HepG2 (cell line): Measurements from ENCODE around the gene PIGV. TPM values are rescaled to one million over a fixed set of nuclear protein-coding genes. Genes with fewer than 3 reads are reported as not detected.

ENCODE experiments used
- ATAC-seq: fragments of 200-7000 bp; cut with Tn5 transposase; 3 replicates; pipeline ENCODE4 v1.9.1; 2020; ENCODE audit warnings: mild to moderate bottlenecking, moderate library complexity
- BruUV-seq: library from RNA; stranded (reverse); fragments of 400-500 nt; replicated peaks from 2 replicates; lab custom pipeline; 2021; lab: Mats Ljungman, UMichigan
- CTCF ChIA-PET: fragments of 300-600 bp; formaldehyde crosslinking; extraction: SDS; loops from one replicate; lab custom pipeline; 2021; ENCODE audit warnings: low total read pairs, inconsistent platforms, low intra/inter-chr PET ratio; lab: Yijun Ruan, JAX
- POLR2A ChIA-PET: fragments of 350-600 bp; sonication (Branson Sonifier 250); formaldehyde crosslinking; loops from one replicate; lab custom pipeline; 2020; ENCODE audit warnings: antibody characterized with exemption, inconsistent platforms; lab: Yijun Ruan, JAX
- DNase-seq: peaks from one replicate; pipeline ENCODE4 v3.0.0-alpha.2; 2015; ENCODE audit warnings: low spot score
- FAIRE-seq: peaks from 3 replicates; lab custom pipeline; 2011; peaks lifted over from hg19 to GRCh38; lab: Jason Lieb, UNC
- H2AFZ ChIP-seq: one replicate; pipeline ENCODE4 v1.6.1; 2011; ENCODE audit warnings: low read length, inconsistent platforms
- H3K27ac ChIP-seq: fragments of 300-600 bp; 3 replicates; pipeline ENCODE4 v1.8.0; 2011; ENCODE audit warnings: mixed run types, mild to moderate bottlenecking, mixed read lengths, low read length, inconsistent platforms; ENCODE audit not compliant: insufficient read depth; ENCODE audit errors: extremely low read length
- H3K27me3 ChIP-seq, 2 experiments: fragments of 200-600 bp in 1 of 2; 2 replicates in 1 of 2; 3 replicates in 1 of 2; pipeline versions ENCODE4 v1.6.0 to v1.8.0; 2011; ENCODE audit warnings: low read length in 2 of 2, mild to moderate bottlenecking in 2 of 2, moderate library complexity in 2 of 2, inconsistent platforms in 1 of 2; ENCODE audit not compliant: insufficient read depth in 2 of 2, control insufficient read depth in 1 of 2
- H3K36me3 ChIP-seq, 2 experiments: fragments of 200-600 bp in 1 of 2; replicated peaks in 1 of 2; 2 replicates in 1 of 2; 3 replicates in 1 of 2; pipeline versions ENCODE4 v1.5.1 to v1.8.0; 2011; ENCODE audit warnings: low read length in 2 of 2, inconsistent platforms in 1 of 2; ENCODE audit not compliant: insufficient read depth in 2 of 2, control insufficient read depth in 1 of 2
- H3K4me1 ChIP-seq: 2 replicates; pipeline ENCODE4 v1.5.1; 2012; ENCODE audit warnings: low read length, inconsistent platforms; ENCODE audit not compliant: insufficient read depth
- H3K4me2 ChIP-seq: 2 replicates; pipeline ENCODE4 v1.6.0; 2011; ENCODE audit warnings: low read depth, low read length, inconsistent platforms
- H3K4me3 ChIP-seq, 3 experiments: fragments of 200-600 bp in 1 of 3; sonication (generic), shearing (Covaris generic) in 1 of 3; replicated peaks in 1 of 3; 2 replicates each; pipeline ENCODE4 v1.5.1; 2011 to 2016; ENCODE audit warnings: low read length in 3 of 3, inconsistent platforms in 2 of 3, low read depth in 2 of 3, mild to moderate bottlenecking in 2 of 3, control low read depth in 1 of 3, mixed read lengths in 1 of 3; ENCODE audit not compliant: insufficient read depth in 1 of 3
- H3K79me2 ChIP-seq: one replicate; pipeline ENCODE4 v1.6.1; 2011; ENCODE audit warnings: low read length, inconsistent platforms; ENCODE audit not compliant: insufficient read depth
- H3K9ac ChIP-seq: 2 replicates; pipeline ENCODE4 v1.6.0; 2011; ENCODE audit warnings: mild to moderate bottlenecking, low read depth, low read length, inconsistent platforms; ENCODE audit not compliant: insufficient read depth
- H3K9me3 ChIP-seq: 2 replicates; pipeline ENCODE4 v1.5.1; 2012; ENCODE audit warnings: mild to moderate bottlenecking, low read length
- H4K20me1 ChIP-seq: 2 replicates; pipeline ENCODE4 v1.6.0; 2011; ENCODE audit warnings: inconsistent platforms, mild to moderate bottlenecking, low read length, moderate library complexity; ENCODE audit not compliant: insufficient read depth
- BHLHE40 ChIP-seq: IDR thresholded peaks from 2 replicates; pipeline ENCODE4 v1.6.1; 2011; ENCODE audit warnings: low read length, improper control_type of control experiment
- CBX1 ChIP-seq: IDR thresholded peaks from one replicate; pipeline ENCODE4 v1.6.1; 2016; ENCODE audit warnings: antibody characterized with exemption, low read depth
- FOXJ3 ChIP-seq: sonication (generic); formaldehyde crosslinking; IDR thresholded peaks from 2 replicates; pipeline ENCODE4 v1.4.0; 2020; ENCODE audit warnings: missing genetic modification reagents, mild to moderate bottlenecking, borderline replicate concordance
- FOXO4 ChIP-seq: sonication (generic); formaldehyde crosslinking; conservative IDR thresholded peaks from 2 replicates; pipeline ENCODE4 v1.8.1; 2023; ENCODE audit warnings: missing genetic modification reagents
- GTF2F1 ChIP-seq: fragments of 150-350 bp; IDR thresholded peaks from 2 replicates; pipeline ENCODE4 v1.6.1; 2014; ENCODE audit warnings: low read length
- HNF4A ChIP-seq: sonication (generic); formaldehyde crosslinking; IDR thresholded peaks from 2 replicates; pipeline ENCODE4 v1.4.0; 2020; ENCODE audit warnings: missing genetic modification reagents
- JDP2 ChIP-seq: sonication (generic); formaldehyde crosslinking; IDR thresholded peaks from 2 replicates; pipeline ENCODE4 v1.8.1; 2022; ENCODE audit warnings: missing genetic modification reagents, borderline replicate concordance
- MED1 ChIP-seq: sonication (generic); formaldehyde crosslinking; IDR thresholded peaks from 2 replicates; pipeline ENCODE4 v1.4.0; 2020; ENCODE audit warnings: missing genetic modification reagents
- PHB2 ChIP-seq: fragments of 450-650 bp; IDR thresholded peaks from 2 replicates; pipeline ENCODE4 v1.6.1; 2018; ENCODE audit not compliant: partially characterized antibody
- SMYD3 ChIP-seq: sonication (generic); formaldehyde crosslinking; IDR thresholded peaks from 2 replicates; pipeline ENCODE4 v1.8.1; 2023; ENCODE audit warnings: mild to moderate bottlenecking, missing genetic modification reagents
- TEAD3 ChIP-seq: optimal IDR thresholded peaks from 2 replicates; pipeline ENCODE3; 2016; ENCODE audit warnings: borderline replicate concordance
- ZNF263 ChIP-seq: sonication (generic); formaldehyde crosslinking; IDR thresholded peaks from 2 replicates; pipeline ENCODE4 v1.4.0; 2020; ENCODE audit warnings: missing genetic modification reagents
- ZNF547 ChIP-seq: sonication (generic); formaldehyde crosslinking; IDR thresholded peaks from 2 replicates; pipeline ENCODE4 v1.5.1; 2020; ENCODE audit warnings: mild to moderate bottlenecking, missing genetic modification reagents
- ZNF687 ChIP-seq: sonication (generic); formaldehyde crosslinking; IDR thresholded peaks from 2 replicates; pipeline ENCODE4 v1.5.1; 2020; ENCODE audit warnings: mild to moderate bottlenecking, missing genetic modification reagents, moderate library complexity
- ZNF703 ChIP-seq: sonication (generic); formaldehyde crosslinking; IDR thresholded peaks from 2 replicates; pipeline ENCODE4 v1.5.1; 2020; ENCODE audit warnings: missing genetic modification reagents, mild to moderate bottlenecking, moderate library complexity, borderline replicate concordance
- WGBS: methylation state at CpG from one replicate; pipeline ENCODE4 v1.1.6; 2017; ENCODE audit warnings: low lambda C conversion rate; 5-methylcytosine and 5-hydroxymethylcytosine counted together
- in situ Hi-C: cut with HindIII; loops from 2 replicates; pipeline ENCODE4 v1.10.0; 2017; ENCODE audit warnings: low pct_unique_long_range_greater_than_20kb; ENCODE audit not compliant: extremely low pct_ligation_motif_present
- intact Hi-C: fragments of 100-400 bp; cut with micrococcal nuclease; formaldehyde crosslinking; loops from one replicate; pipeline ENCODE4 v1.10.0; 2022; ENCODE audit not compliant: unreplicated experiment
- polyA plus RNA-seq, 8 experiments: library from polyadenylated mRNA; depleted of rRNA in 3 of 8; stranded (reverse) in 7 of 8; unstranded in 1 of 8; fragments of >200 nt; fragmentation: Illumina TruSeq in 4 of 8; extraction: Trizol in 4 of 8; gene quantifications; 2 replicates each; pipeline versions ENCODE4 v1.2.1 to v1.2.3, GENCODE V29; 2011 to 2016; ENCODE audit warnings: low read depth in 4 of 8, missing spikeins in 1 of 8, mixed read lengths in 1 of 8; ENCODE audit not compliant: insufficient read depth in 1 of 8
- total RNA-seq, 5 experiments: library from RNA; depleted of rRNA; stranded (reverse); fragments of >200 nt; fragmentation: Illumina TruSeq; extraction: Trizol; gene quantifications; 2 replicates each; pipeline ENCODE4 v1.2.3, GENCODE V29; 2016; ENCODE audit warnings: low read depth in 1 of 5
- TF ChIP-seq, protein P1 (sequence below): sonication (generic); formaldehyde crosslinking; IDR thresholded peaks from 2 replicates; pipeline ENCODE4 v1.9.0; 2021; ENCODE audit warnings: missing genetic modification reagents, borderline replicate concordance
- TF ChIP-seq, protein P2 (sequence below): sonication (generic); formaldehyde crosslinking; IDR thresholded peaks from 2 replicates; pipeline ENCODE4 v1.8.0; 2022; ENCODE audit warnings: missing genetic modification reagents, low read depth, mild to moderate bottlenecking, borderline replicate concordance

Gene PIGV
- total and polyA plus RNA-seq, 2 of the 13 experiments (the other 11 are each of a cell fraction or from before 2014, with no cell fraction given), result 13.5 to 22.7 TPM

- H3K27ac ChIP-seq, result no peak overlapping the region
- in situ Hi-C loops (no loop called here), intact Hi-C loops (no loop called here)
- FAIRE-seq (no peak), ATAC-seq (peak; percentile 68), DNase-seq (peak; percentile 37)
- H3K4me1 ChIP-seq, result peaks cover 12% of the 10 kb centered on the region; the same call in 1 of the 2 replicates
- peaks cover 36% of the 10 kb centered on the region for H3K79me2 ChIP-seq
- BruUV-seq, result no TSS peak
- WGBS, result 90% methylated on average over 8 of the region's 8 CpGs
- no peak overlapping the region for H3K9ac ChIP-seq
- H3K4me3 ChIP-seq, result no peak overlapping the region
- ChIA-PET POLR2A (no interaction called here), CTCF (no interaction called here)
- H3K9me3 ChIP-seq, result no peaks in the 10 kb centered on the region
- no peak overlapping the region for H3K4me2 ChIP-seq
- H3K36me3 ChIP-seq, result peaks cover 15 to 88% of the 10 kb centered on the region in 2 experiments
- peaks cover 2% of the 10 kb centered on the region; the same call in 1 of the 2 replicates for H4K20me1 ChIP-seq
- no peaks in the 10 kb centered on the region for H3K27me3 ChIP-seq
- H2AFZ ChIP-seq, result no peak overlapping the region
- TF ChIP-seq TEAD3, result peak; percentile 18
- TF ChIP-seq ZNF703, result no peak
- TF ChIP-seq FOXO4 (CRISPR knock-in tag), result no peak
- no peak for TF ChIP-seq PHB2
- TF ChIP-seq BHLHE40, result no peak
- no peak for TF ChIP-seq CBX1
- no peak for TF ChIP-seq GTF2F1
- no peak for TF ChIP-seq MED1 (CRISPR knock-in tag)
- TF ChIP-seq ZNF263, result no peak
- TF ChIP-seq HNF4A, result no peak
- TF ChIP-seq, protein P1, sequence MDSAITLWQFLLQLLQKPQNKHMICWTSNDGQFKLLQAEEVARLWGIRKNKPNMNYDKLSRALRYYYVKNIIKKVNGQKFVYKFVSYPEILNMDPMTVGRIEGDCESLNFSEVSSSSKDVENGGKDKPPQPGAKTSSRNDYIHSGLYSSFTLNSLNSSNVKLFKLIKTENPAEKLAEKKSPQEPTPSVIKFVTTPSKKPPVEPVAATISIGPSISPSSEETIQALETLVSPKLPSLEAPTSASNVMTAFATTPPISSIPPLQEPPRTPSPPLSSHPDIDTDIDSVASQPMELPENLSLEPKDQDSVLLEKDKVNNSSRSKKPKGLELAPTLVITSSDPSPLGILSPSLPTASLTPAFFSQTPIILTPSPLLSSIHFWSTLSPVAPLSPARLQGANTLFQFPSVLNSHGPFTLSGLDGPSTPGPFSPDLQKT, result no peak
- TF ChIP-seq FOXJ3 (CRISPR knock-in tag), result no peak
- TF ChIP-seq ZNF547 (CRISPR knock-in tag), result no peak
- TF ChIP-seq ZNF687 (CRISPR knock-in tag), result no peak
- no peak for TF ChIP-seq JDP2 (CRISPR knock-in tag)
- TF ChIP-seq SMYD3, result no peak
- TF ChIP-seq, protein P2, sequence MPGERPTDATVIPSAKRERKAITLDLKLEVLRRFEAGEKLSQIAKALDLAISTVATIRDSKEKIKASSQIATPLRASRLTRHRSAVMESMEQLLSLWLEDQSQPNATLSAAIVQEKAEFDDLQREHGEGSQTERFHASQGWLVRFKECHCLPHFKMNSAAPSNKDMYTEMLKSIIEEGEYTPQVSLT (CRISPR knock-in tag), result no peak
Measured at GRCh38 chr1:26744075-26744959, 43.4 kb upstream of the PIGV start.
